KMS-11 (cell line): Measurements from ENCODE around the gene CRISP2.

Experiments used
- H2AFZ ChIP-seq: fragments of 200-600 bp; sonication (generic); 2 replicates; pipeline ENCODE4 v1.6.1; 2016; ENCODE audit warnings: antibody characterized with exemption, mixed run types, low read depth
- H3K27ac ChIP-seq: fragments of 200-600 bp; sonication (generic); 2 replicates; pipeline ENCODE4 v1.6.1; 2016; ENCODE audit warnings: mild to moderate bottlenecking, mixed run types
- H3K27me3 ChIP-seq: fragments of 200-600 bp; sonication (generic); 2 replicates; pipeline ENCODE4 v1.6.1; 2017; ENCODE audit warnings: mild to moderate bottlenecking, low read depth, mixed run types, moderate library complexity; ENCODE audit not compliant: insufficient read depth
- H3K36me3 ChIP-seq: fragments of 200-600 bp; sonication (generic); 2 replicates; pipeline ENCODE4 v1.6.1; 2017; ENCODE audit warnings: mild to moderate bottlenecking, mixed run types; ENCODE audit not compliant: insufficient read depth
- H3K4me1 ChIP-seq: fragments of 200-600 bp; sonication (generic); 2 replicates; pipeline ENCODE4 v1.6.1; 2016; ENCODE audit warnings: mild to moderate bottlenecking, low read depth, mixed run types; ENCODE audit not compliant: poor library complexity, severe bottlenecking
- H3K4me2 ChIP-seq: fragments of 200-600 bp; sonication (generic); 2 replicates; pipeline ENCODE4 v1.7.0; 2016; ENCODE audit warnings: mild to moderate bottlenecking, mixed run types
- H3K4me3 ChIP-seq: fragments of 200-600 bp; sonication (generic); IDR thresholded peaks from 2 replicates; pipeline ENCODE4 v1.6.1; 2017; ENCODE audit warnings: low read depth, low read length, mixed read lengths; ENCODE audit not compliant: insufficient read depth
- H3K79me2 ChIP-seq: fragments of 200-600 bp; sonication (generic); 2 replicates; pipeline ENCODE4 v1.6.1; 2016; ENCODE audit warnings: low read depth, mixed run types; ENCODE audit not compliant: insufficient read depth
- H3K9ac ChIP-seq: fragments of 200-600 bp; sonication (generic); 2 replicates; pipeline ENCODE4 v1.6.1; 2016; ENCODE audit warnings: mild to moderate bottlenecking, mixed run types
- H4K20me1 ChIP-seq: fragments of 200-600 bp; sonication (generic); 2 replicates; pipeline ENCODE4 v1.6.1; 2016; ENCODE audit warnings: mild to moderate bottlenecking, mixed run types; ENCODE audit not compliant: insufficient read depth
- TF ChIP-seq, protein P1 (sequence below): fragments of 200-600 bp; sonication (generic); conservative IDR thresholded peaks from 2 replicates; pipeline ENCODE4 v1.6.1; 2017; ENCODE audit warnings: low read depth, mild to moderate bottlenecking, antibody characterized with exemption, low read length, moderate library complexity, mixed read lengths

The CRISP2 gene

DNA sequence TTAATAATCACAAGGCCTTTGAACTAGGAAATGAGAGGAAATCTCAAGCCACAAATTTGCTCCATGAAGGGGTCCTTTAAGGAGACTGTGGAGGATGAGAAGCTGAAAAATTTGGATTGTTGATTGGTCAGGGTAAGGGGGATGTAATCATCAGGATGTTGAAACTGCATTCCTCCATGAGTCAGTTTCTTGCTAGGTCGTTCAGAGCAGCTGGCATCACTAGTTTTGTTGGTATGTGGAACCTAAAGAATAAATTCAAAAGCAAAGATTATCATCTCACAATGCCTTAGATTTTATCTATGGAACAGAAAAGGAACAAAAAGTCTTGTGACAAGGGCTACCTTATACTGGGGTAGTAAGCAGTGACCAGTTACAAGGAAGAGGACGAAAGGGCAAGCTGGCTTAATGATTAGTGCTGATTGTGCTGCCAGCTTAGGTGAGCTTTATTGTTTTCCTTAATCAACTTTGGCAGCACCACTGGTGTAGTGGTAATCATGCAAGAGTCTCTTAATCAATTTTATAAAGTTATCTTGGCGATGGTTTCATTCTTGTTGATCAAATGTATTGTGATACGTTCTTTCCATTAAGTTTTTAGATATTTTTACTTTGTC lies 36.6 kb downstream of the CRISP2 start:
- H4K20me1 ChIP-seq = no peaks in the 10 kb centered on the region
- no peak overlapping the region for H3K9ac ChIP-seq
- no peak overlapping the region for H2AFZ ChIP-seq
- no peak overlapping the region for H3K4me3 ChIP-seq
- no peaks in the 10 kb centered on the region for H3K36me3 ChIP-seq
- H3K4me1 ChIP-seq = no peaks in the 10 kb centered on the region
- no peak overlapping the region for H3K4me2 ChIP-seq
- TF ChIP-seq, protein P1, sequence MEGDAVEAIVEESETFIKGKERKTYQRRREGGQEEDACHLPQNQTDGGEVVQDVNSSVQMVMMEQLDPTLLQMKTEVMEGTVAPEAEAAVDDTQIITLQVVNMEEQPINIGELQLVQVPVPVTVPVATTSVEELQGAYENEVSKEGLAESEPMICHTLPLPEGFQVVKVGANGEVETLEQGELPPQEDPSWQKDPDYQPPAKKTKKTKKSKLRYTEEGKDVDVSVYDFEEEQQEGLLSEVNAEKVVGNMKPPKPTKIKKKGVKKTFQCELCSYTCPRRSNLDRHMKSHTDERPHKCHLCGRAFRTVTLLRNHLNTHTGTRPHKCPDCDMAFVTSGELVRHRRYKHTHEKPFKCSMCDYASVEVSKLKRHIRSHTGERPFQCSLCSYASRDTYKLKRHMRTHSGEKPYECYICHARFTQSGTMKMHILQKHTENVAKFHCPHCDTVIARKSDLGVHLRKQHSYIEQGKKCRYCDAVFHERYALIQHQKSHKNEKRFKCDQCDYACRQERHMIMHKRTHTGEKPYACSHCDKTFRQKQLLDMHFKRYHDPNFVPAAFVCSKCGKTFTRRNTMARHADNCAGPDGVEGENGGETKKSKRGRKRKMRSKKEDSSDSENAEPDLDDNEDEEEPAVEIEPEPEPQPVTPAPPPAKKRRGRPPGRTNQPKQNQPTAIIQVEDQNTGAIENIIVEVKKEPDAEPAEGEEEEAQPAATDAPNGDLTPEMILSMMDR = no peak
- no peaks in the 10 kb centered on the region for H3K79me2 ChIP-seq
- no peak overlapping the region for H3K27ac ChIP-seq
- H3K27me3 ChIP-seq = no peaks in the 10 kb centered on the region

DNA sequence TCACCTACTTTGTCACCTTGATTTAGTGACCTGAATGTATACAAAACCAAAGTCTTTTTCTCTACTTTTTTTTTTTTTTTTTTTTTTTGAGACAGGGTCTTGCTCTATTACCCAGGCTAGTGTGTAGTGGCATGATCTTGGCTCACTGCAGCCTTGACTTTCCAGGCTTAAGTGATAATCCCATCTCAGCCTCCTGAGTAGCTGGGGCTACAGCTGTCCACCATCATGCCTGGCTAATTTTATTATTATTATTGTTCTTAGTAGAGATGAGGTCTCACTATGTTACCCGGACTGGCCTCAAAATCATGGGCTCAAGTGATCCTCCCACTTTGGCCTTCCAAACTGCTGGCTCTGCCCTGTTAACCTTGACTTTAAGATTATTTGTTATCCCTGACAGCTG lies 37.5 kb downstream of the CRISP2 start:
- no peak overlapping the region for H3K4me3 ChIP-seq
- no peak overlapping the region for H3K27ac ChIP-seq
- H3K4me1 ChIP-seq = no peaks in the 10 kb centered on the region
- no peak overlapping the region for H2AFZ ChIP-seq
- no peak overlapping the region for H3K4me2 ChIP-seq
- no peaks in the 10 kb centered on the region for H3K36me3 ChIP-seq
- H3K9ac ChIP-seq = no peak overlapping the region
- H3K79me2 ChIP-seq = no peaks in the 10 kb centered on the region
- H4K20me1 ChIP-seq = no peaks in the 10 kb centered on the region
- TF ChIP-seq, protein P1 = no peak
- no peaks in the 10 kb centered on the region for H3K27me3 ChIP-seq

DNA sequence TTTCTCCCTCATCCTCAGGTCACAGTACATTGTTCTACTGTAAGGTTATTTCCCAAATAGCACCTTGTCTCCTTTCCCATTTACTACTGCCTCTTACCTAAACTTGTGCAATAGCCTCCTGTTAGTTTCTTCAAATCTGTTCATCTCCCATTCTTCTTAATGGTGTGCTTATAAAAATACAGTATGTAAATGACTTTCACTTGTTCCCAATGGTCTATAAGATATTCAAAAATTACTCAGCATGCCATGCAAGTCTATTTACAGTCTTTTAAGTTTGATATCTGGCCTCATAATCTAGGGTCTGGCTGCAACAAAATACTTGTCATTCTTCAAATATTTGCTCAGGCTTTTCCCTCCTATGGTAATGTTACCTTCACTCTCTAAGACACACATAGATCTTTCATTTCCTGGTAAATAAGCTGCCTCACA lies 45.2 kb downstream of the CRISP2 start:
- H3K27ac ChIP-seq = no peak overlapping the region
- H3K9ac ChIP-seq = no peak overlapping the region
- no peak overlapping the region for H3K4me2 ChIP-seq
- no peaks in the 10 kb centered on the region for H4K20me1 ChIP-seq
- TF ChIP-seq, protein P1 = no peak
- no peaks in the 10 kb centered on the region for H3K27me3 ChIP-seq
- no peaks in the 10 kb centered on the region for H3K36me3 ChIP-seq
- peaks cover 4% of the 10 kb centered on the region for H3K4me1 ChIP-seq
- H3K4me3 ChIP-seq = no peak overlapping the region
- no peak overlapping the region for H2AFZ ChIP-seq
- no peaks in the 10 kb centered on the region for H3K79me2 ChIP-seq

DNA sequence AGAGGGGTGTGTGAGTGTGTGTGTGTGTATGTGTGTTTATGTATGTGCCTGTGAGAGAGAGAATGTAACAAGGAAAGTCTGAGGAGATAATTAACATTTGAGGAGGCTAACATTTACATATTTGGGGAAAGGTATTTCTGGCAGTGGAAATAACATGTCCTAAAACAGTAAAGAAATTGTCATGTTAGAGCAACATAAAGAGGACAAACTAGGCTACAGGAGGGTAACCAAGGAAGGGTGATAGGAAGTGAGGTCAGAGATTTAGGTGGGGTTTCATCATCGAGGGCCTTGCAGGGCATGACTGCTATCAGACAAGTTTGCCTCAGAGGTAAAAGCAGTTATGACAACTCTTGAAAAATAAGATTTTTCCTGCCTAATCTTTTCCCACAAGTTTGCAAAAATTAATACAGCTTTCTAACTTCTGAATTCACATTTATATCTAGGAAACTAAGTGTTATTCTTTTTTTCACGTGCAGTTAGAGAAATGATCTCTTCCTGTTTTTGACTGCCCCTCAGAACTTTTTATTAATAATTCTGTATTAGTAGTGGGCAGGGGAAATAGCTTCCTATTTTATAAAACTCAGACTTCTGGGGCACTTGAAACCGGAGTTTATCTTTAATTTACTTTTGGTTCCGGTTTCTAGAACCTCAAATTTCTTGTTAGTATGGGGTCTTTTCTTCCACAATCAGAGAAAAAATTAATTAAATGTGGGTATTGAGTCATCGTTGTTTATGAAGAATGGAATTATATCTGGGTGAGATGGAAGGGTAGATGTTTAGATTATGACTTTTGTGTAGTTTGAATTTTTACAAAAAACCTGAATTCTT lies 46.2 kb downstream of the CRISP2 start:
- Histone ChIP-seq H3K36me3 (no peaks in the 10 kb centered on the region), H3K79me2 (no peaks in the 10 kb centered on the region), H2AFZ (0 out of 2 replicates have a peak overlapping the region, but pooled peaks have one; percentile 22)

More for the DNA sequence above, 46.2 kb downstream of the CRISP2 start:
- no peak overlapping the region for H3K27ac ChIP-seq
- peaks cover 4% of the 10 kb centered on the region for H3K4me1 ChIP-seq
- H3K9ac ChIP-seq = no peak overlapping the region
- H4K20me1 ChIP-seq = no peaks in the 10 kb centered on the region
- no peak overlapping the region for H3K4me2 ChIP-seq
- no peaks in the 10 kb centered on the region for H3K27me3 ChIP-seq
- TF ChIP-seq, protein P1 = no peak
- H3K4me3 ChIP-seq = no peak overlapping the region
